Measurements from ENCODE around the gene GALNT16.

GRCh38 chr14:69358233-69358963 lies 98.4 kb downstream of the GALNT16 start:
- TF ChIP-seq POLR2AphosphoS5 (IDR thresholded peaks at IDR 0.05; ENCODE audit: borderline replicate concordance, low read depth, low read length) (no peak), EZH2 (IDR thresholded peaks at IDR 0.05) (no peak), FOXP2 (optimal IDR thresholded peaks at IDR 0.05; ENCODE audit: control extremely low read depth, extremely low read length, insufficient read depth) (no peak)

Data from SK-N-MC (cell line).